ENCODE measurements around the gene KRTDAP. TPM values are rescaled to one million over a fixed set of nuclear protein-coding genes. Genes with fewer than 3 reads are reported as not detected.

The KRTDAP gene
- total RNA-seq, 1 donor from 2014 or later = not detected

DNA sequence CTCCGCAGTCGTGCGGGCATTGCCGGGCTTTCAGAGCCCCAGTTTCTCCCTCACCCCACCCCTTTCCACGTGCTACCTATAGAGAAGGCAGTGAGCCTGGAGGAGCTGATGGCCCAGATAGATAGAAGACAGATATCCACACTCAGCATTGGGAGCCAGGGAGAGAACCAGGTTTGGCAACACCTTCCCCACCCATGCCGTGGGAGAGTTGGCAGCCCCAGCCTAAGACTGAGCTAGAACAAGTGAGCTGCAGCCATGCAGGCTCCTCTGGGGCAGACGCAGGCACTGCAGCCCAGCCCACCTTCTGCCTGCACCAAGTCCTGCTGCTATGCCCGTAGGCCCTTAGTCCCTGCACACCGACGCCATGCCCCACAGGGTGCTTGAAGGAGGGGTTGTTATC lies 10.3 kb upstream of the KRTDAP start:
- TF ChIP-seq, protein P1, sequence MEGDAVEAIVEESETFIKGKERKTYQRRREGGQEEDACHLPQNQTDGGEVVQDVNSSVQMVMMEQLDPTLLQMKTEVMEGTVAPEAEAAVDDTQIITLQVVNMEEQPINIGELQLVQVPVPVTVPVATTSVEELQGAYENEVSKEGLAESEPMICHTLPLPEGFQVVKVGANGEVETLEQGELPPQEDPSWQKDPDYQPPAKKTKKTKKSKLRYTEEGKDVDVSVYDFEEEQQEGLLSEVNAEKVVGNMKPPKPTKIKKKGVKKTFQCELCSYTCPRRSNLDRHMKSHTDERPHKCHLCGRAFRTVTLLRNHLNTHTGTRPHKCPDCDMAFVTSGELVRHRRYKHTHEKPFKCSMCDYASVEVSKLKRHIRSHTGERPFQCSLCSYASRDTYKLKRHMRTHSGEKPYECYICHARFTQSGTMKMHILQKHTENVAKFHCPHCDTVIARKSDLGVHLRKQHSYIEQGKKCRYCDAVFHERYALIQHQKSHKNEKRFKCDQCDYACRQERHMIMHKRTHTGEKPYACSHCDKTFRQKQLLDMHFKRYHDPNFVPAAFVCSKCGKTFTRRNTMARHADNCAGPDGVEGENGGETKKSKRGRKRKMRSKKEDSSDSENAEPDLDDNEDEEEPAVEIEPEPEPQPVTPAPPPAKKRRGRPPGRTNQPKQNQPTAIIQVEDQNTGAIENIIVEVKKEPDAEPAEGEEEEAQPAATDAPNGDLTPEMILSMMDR (IDR thresholded peaks at IDR 0.05) = no peak
- no peaks in the 10 kb centered on the region for H3K9me3 Mint-ChIP-seq (ENCODE audit: unreplicated experiment)
- no peak overlapping the region for H3K27ac Mint-ChIP-seq (ENCODE audit: unreplicated experiment)
- no peak overlapping the region for H3K4me3 Mint-ChIP-seq (ENCODE audit: unreplicated experiment)
- H3K36me3 Mint-ChIP-seq (ENCODE audit: unreplicated experiment) = no peaks in the 10 kb centered on the region
- H3K4me1 Mint-ChIP-seq (ENCODE audit: unreplicated experiment) = no peaks in the 10 kb centered on the region
- DNase-seq (ENCODE audit: extremely low spot score, unreplicated experiment) = no peak
- peaks cover 22% of the 10 kb centered on the region for H3K27me3 Mint-ChIP-seq (ENCODE audit: unreplicated experiment)

DNA sequence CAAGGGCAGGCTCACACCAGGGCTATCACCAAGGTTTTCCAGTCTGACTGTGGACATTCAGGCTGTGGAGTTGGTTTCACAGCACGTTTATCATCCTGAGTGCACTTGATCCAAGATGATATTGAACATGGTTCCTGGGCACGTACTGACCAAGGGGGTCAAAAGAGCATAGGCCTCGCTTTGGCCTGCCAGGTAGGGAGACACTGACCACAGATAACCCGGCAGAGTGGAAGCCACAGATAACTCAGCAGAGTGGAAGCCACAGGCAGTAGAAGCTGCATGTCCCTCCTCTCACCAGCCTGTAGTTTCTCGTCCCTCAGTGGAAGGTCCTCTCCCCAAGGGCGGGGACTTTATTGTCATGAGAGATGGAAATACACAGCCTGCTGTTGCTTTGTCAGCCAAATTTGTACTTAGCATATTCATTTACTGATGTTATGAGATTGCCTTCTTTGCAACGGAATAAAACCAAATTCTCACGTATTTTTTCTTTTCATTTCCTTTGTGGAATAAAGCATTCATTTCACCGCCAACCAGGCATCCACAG lies 8.8 kb upstream of the KRTDAP start:
- H3K4me1 Mint-ChIP-seq (ENCODE audit: unreplicated experiment) = no peaks in the 10 kb centered on the region
- H3K4me3 Mint-ChIP-seq (ENCODE audit: unreplicated experiment) = no peak overlapping the region
- H3K27ac Mint-ChIP-seq (ENCODE audit: unreplicated experiment) = no peak overlapping the region
- no peak for DNase-seq (ENCODE audit: extremely low spot score, unreplicated experiment)
- TF ChIP-seq, protein P1 (IDR thresholded peaks at IDR 0.05) = no peak
- H3K9me3 Mint-ChIP-seq (ENCODE audit: unreplicated experiment) = no peaks in the 10 kb centered on the region
- H3K36me3 Mint-ChIP-seq (ENCODE audit: unreplicated experiment) = no peaks in the 10 kb centered on the region
- peaks cover 10% of the 10 kb centered on the region for H3K27me3 Mint-ChIP-seq (ENCODE audit: unreplicated experiment)

DNA sequence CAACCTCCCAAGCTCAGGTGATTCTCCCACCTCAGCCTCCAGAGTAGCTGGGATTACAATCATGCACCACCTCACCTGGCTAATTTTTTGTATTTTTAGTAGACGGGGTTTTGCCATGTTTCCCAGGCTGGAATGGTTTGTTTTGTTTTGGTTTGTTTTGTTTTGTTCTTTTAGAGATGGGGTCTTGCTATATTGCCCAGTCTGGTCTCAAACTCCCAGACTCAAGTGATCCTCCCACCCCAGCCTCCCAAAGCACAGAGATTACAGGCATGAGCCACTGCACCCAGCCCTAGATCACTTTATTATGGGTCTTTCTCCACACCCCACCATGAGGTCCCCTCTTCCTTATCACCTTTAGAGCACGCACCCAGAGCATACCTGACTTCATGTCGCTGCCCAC lies 8.0 kb upstream of the KRTDAP start:
- Mint-ChIP-seq H3K9me3 (ENCODE audit: unreplicated experiment) (no peaks in the 10 kb centered on the region), H3K36me3 (ENCODE audit: unreplicated experiment) (no peaks in the 10 kb centered on the region), H3K4me3 (ENCODE audit: unreplicated experiment) (no peak overlapping the region), H3K27ac (ENCODE audit: unreplicated experiment) (no peak overlapping the region), H3K27me3 (ENCODE audit: unreplicated experiment) (peaks cover 11% of the 10 kb centered on the region), H3K4me1 (ENCODE audit: unreplicated experiment) (no peaks in the 10 kb centered on the region)
- TF ChIP-seq, protein P1 (IDR thresholded peaks at IDR 0.05) = no peak
- DNase-seq (ENCODE audit: extremely low spot score, unreplicated experiment) = no peak

DNA sequence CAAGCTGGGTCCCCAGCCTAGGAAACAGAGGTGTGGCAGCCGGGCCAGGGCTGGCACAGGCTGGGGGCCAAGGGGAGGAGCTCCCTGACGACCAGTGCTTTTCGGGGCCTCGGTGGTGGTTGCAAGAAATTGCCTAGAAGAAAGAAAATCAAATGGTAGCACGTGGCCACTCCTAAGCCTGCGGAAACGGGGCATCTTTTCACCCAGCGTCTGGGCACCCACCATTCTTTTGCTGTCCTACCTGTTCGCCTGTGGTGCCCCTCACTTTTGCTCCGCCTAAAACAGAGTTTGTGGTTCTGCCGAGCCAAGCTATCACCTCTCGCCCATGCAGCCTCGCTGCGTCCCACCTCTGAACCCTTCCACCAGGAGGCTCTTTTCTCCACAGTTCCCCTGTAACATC lies 7.1 kb upstream of the KRTDAP start:
- Mint-ChIP-seq H3K9me3 (ENCODE audit: unreplicated experiment) (no peaks in the 10 kb centered on the region), H3K36me3 (ENCODE audit: unreplicated experiment) (no peaks in the 10 kb centered on the region)

More for the DNA sequence above, 7.1 kb upstream of the KRTDAP start:
- H3K27ac Mint-ChIP-seq (ENCODE audit: unreplicated experiment) = no peak overlapping the region
- H3K4me1 Mint-ChIP-seq (ENCODE audit: unreplicated experiment) = no peaks in the 10 kb centered on the region
- DNase-seq (ENCODE audit: extremely low spot score, unreplicated experiment) = no peak
- H3K4me3 Mint-ChIP-seq (ENCODE audit: unreplicated experiment) = no peak overlapping the region
- TF ChIP-seq, protein P1 (IDR thresholded peaks at IDR 0.05) = no peak
- H3K27me3 Mint-ChIP-seq (ENCODE audit: unreplicated experiment) = peaks cover 12% of the 10 kb centered on the region
